GM21529 (cell line): ENCODE measurements around the gene MMEL1.
"Not testable (repeated sequence)": the region's sequence is repeated elsewhere in the genome, so short reads cannot be mapped to it uniquely, and the experiment has no call there.

Experiments used
- ATAC-seq: cut with Tn5 transposase; IDR thresholded peaks from one replicate; pipeline ENCODE4 v1.9.1; 2021; ENCODE audit not compliant: unreplicated experiment

The MMEL1 gene

GRCh38 chr1:2629627-2630497, 3.0 kb downstream of the MMEL1 start:
- no peak for ATAC-seq

- ATAC-seq = no peak
Measured at GRCh38 chr1:2628933-2629626, 3.7 kb downstream of the MMEL1 start.

GRCh38 chr1:2628191-2628932, 4.5 kb downstream of the MMEL1 start:
- ATAC-seq = no peak

- no peak for ATAC-seq
Measured at GRCh38 chr1:2627746-2628145, 5.1 kb downstream of the MMEL1 start.

GRCh38 chr1:2625748-2626147, 7.1 kb downstream of the MMEL1 start:
- not testable (repeated sequence) for ATAC-seq

GRCh38 chr1:2625311-2625710, 7.5 kb downstream of the MMEL1 start:
- no peak for ATAC-seq

- ATAC-seq = no peak
Measured at GRCh38 chr1:2624735-2625300, 8.0 kb downstream of the MMEL1 start.

- ATAC-seq = no peak
Measured at GRCh38 chr1:2623571-2624337, 9.1 kb downstream of the MMEL1 start.

GRCh38 chr1:2617971-2618470, 14.8 kb downstream of the MMEL1 start:
- no peak for ATAC-seq

- ATAC-seq = no peak
Measured at GRCh38 chr1:2614145-2614544, 18.7 kb downstream of the MMEL1 start.

- ATAC-seq = no peak
Measured at GRCh38 chr1:2612591-2613365, 20.0 kb downstream of the MMEL1 start.

GRCh38 chr1:2611621-2612437, 21.0 kb downstream of the MMEL1 start:
- ATAC-seq = no peak

GRCh38 chr1:2611031-2611501, 21.8 kb downstream of the MMEL1 start:
- no peak for ATAC-seq

- ATAC-seq = no peak
Measured at GRCh38 chr1:2610036-2610959, 22.5 kb downstream of the MMEL1 start.

GRCh38 chr1:2609319-2610035, 23.3 kb downstream of the MMEL1 start:
- ATAC-seq = no peak

- no peak for ATAC-seq
Measured at GRCh38 chr1:2607641-2608091, 25.1 kb downstream of the MMEL1 start.
